NCI-H2227 (cell line): ENCODE data around the gene VAPB.
"Not testable (repeated sequence)": the region's sequence is repeated elsewhere in the genome, so short reads cannot be mapped to it uniquely, and the experiment has no call there.

ENCODE experiments used
- DNase-seq: peaks from one replicate; lab custom pipeline; 2025; ENCODE audit not compliant: unreplicated experiment; lab: John Stamatoyannopoulos, UW

Gene VAPB

GRCh38 chr20:58406422-58407001, 17.5 kb downstream of the VAPB start:
- DNase-seq = no peak

DNA sequence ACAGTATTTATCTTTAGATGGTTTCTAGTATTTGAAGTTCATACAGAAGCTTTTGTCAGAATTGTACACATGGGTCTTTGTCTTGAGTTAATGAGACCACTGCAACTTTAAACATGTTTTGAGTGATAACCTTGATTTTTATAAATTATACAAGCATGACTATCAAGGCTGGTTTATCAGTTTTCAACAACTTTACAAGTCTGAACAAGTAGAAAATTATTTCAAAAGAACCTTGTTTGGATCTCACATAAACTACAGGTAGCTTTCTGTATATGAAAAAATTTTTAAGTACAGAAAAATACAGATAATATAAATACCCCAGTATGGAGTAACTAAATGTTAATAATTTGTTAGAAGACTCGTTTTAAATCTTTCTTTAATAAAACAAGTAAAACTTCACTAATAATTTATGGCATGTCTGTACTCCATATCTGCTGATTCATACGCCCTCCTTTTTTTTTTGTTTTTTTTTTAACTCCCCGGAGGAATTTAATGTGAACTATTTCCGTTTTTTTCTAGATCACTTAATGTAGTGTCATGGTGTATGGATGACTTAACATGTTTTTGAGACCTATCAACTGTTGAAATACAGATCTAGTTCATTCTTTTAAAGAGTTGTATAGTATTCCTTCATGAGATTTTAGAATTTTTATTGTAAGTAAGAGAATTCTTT, 18.3 kb downstream of the VAPB start:
- DNase-seq = no peak

DNA sequence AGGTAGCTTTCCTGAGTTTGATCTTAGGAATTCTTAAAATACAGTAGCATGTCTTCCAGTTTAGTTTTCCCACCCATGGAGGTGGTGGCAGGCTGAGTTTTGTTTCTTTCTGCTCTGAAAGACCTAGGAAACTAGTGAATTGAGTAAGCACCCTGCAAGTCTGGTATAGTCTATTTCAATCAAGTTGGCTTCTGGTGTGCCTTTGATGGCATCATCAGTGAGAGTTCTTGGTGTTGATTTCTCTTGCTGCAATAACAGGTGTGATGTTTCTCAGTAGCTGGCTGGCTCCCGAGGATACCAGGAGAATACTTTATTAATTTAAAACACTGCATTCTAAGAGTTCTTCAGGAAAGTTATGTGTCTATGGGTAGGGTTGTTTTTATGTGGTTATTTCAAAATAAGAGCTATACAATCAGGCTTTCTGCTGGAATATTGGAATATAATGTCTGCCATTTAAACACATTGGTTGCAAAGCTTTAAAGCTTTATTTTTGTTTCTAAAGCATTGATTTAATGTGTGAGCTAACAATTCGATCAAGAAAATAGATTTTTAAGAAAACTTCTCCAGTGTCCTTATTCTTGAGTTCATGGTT, 19.0 kb downstream of the VAPB start:
- no peak for DNase-seq

DNA sequence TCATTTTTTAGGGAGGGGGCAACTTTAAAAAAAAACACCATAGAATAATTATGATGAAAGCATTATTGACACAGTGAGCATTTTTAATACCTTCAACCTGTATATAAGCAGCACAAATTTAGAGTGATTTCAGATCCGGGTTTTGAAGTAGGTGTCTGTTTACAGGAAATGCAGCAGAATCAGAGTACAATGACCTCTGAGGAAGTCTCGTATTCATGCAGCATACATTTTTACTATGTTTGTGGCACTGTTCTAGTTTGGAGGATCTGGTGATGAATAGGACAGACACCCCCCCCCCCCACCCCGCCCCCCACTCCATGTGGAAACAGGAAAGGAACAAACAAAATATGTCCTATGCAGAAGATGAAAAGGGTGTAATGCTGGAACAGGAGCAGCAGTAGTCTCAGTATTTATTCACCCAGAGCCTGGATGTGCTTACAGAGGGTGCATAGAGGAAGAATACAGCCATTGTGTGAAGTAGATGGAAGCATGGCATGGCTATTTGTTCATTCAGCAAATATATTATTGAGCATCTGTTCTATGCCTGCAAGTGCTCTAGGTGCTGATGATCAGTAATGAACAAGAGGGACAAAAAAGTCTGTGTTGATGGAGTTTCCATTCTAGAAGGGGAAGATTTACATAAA, 19.7 kb downstream of the VAPB start:
- no peak for DNase-seq

- DNase-seq = not testable (repeated sequence)
These were observed 25.2 kb downstream of the VAPB start for GRCh38 chr20:58414216-58414615.

- DNase-seq = not testable (repeated sequence)
These were observed 25.8 kb downstream of the VAPB start for GRCh38 chr20:58414786-58415185.

- no peak for DNase-seq
These were observed 27.0 kb downstream of the VAPB start for GRCh38 chr20:58416057-58416456.

GRCh38 chr20:58416835-58417234, 27.8 kb downstream of the VAPB start:
- DNase-seq = no peak

- DNase-seq = no peak
These were observed 28.4 kb downstream of the VAPB start for GRCh38 chr20:58417438-58417837.

- DNase-seq = no peak
These were observed 30.1 kb downstream of the VAPB start for GRCh38 chr20:58418949-58419748.

GRCh38 chr20:58420798-58421496, 31.9 kb downstream of the VAPB start:
- DNase-seq = no peak

GRCh38 chr20:58421497-58421850, 32.4 kb downstream of the VAPB start:
- no peak for DNase-seq

- DNase-seq = no peak
These were observed 35.4 kb downstream of the VAPB start for GRCh38 chr20:58424218-58424969.

DNA sequence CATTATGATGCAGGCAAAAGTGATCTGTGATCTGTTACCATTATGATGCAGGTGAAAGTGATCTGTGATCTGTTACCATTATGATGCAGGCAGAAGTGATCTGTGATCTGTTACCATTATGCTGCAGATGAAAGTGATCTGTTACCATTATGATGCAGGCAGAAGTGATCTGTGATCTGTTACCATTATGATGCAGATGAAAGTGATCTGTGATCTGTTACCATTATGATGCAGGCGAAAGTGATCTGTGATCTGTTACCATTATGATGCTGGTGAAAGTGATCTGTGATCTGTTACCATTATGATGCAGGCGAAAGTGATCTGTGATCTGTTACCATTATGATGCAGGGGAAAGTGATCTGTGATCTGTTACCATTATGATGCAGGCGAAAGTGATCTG, 38.5 kb downstream of the VAPB start:
- not testable (repeated sequence) for DNase-seq

DNA sequence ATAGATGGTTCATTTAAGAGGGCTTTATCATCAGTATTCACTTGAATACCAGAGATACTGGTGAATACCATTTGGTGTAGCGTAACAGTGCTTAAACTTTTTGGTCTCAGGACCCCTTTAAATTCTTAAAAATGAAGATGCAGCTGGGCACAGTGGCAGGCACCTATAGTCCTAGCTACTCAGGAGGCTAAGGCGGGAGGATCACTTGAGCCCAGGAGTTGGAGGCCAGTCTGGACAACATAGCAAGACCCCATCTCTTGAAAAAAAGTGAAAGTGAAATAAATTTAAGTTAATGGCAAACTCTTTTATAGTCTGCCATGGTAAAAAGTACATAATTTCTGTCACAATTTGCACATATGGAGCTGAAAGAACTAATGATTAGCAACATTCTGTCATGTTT, 39.3 kb downstream of the VAPB start:
- no peak for DNase-seq

DNA sequence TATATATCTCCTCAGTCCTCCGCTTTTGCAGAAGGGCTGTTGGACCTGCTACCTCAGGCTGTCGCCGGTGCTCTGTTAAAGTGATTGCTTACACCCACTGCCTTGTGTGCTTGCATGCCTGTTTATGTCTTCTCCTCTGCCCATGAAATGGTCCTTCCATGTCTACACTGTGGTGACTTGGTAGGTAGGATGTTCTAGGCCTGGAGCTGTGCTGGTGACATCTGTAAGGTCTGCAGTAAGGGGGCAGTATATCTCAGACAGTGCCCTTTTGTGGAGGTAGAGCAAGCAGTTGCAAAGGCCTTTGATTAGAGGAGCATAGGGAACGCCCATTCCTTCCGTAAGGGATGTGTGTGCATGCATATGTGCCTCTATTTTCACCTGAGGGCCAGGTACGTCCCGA, 40.3 kb downstream of the VAPB start:
- no peak for DNase-seq

DNA sequence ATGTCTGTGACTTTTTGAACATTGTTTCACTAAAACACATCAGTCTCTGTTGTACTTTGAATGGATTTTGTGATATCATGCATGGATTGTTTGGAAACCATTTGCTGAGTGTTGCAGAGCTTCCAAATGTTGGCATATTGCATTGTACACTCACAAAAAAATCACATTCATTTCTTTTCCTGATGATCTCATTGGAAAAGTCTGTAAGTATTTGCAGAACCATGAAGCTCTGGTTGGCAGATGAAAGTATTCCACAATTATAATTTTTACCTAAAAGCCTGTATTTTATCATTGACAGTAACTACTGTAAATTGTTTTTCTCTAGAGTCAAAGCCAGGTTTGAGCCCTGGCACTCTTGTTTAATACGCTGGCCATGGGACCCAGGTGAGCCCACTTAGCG, 42.1 kb downstream of the VAPB start:
- no peak for DNase-seq

GRCh38 chr20:58432186-58432954, 43.3 kb downstream of the VAPB start:
- no peak for DNase-seq

DNA sequence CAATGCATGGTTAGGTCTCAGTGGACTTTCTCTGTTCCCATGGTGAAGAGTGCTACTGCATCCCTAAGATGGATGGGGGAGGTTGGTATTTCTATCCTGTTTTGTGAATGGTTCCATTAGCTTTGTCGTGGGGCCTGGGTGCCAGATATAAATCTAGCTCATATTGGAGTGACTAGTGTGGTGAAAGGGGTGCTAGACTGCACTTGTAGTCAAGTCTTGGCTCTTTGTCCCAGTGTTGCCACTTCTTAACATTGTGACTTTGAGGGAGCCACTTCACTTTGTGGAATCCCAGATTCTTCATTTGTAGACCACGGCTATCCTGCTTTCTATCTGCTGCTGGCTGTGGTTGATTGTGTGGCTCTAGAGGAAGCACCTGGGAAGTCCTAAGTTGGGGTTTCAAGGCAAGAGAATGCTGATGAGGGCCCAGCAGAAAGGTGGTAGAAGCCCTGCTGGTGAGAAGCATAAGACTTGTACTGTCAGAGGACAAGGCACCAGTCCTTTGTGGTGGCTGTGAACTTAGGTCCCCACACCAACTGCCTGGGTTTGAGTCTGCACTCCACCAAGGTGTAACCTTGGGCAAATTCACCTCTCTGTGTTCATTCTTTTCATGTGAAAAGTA, 44.1 kb downstream of the VAPB start:
- no peak for DNase-seq
